HEK293 (cell line): ENCODE measurements around the gene RASL10A.

Source experiments
- CTCF ChIA-PET: fragments of 350-600 bp; formaldehyde crosslinking; extraction: SDS; loops from one replicate; lab custom pipeline; 2021; ENCODE audit warnings: antibody characterized with exemption; lab: Yijun Ruan, JAX
- POLR2A ChIA-PET: fragments of 300-600 bp; formaldehyde crosslinking; extraction: SDS; loops from one replicate; lab custom pipeline; 2020; ENCODE audit warnings: antibody characterized with exemption, inconsistent platforms; lab: Yijun Ruan, JAX
- H3K27ac ChIP-seq: fragments of 200-500 bp; sonication (Bioruptor generic); 2 replicates; pipeline ENCODE4 v1.5.1; 2014; ENCODE audit warnings: low read depth, low read length, control low read depth, inconsistent platforms; ENCODE audit errors: extremely low read depth
- H3K36me3 ChIP-seq, 2 experiments: fragments of 200-500 bp in 1 of 2; sonication (Bioruptor generic) in 1 of 2; 1 replicate in 1 of 2; 2 replicates in 1 of 2; pipeline ENCODE4 v1.5.1; 2014 to 2017; ENCODE audit warnings: inconsistent platforms in 2 of 2, low read length in 2 of 2; ENCODE audit not compliant: control insufficient read depth in 2 of 2, insufficient read depth in 1 of 2
- H3K4me1 ChIP-seq: fragments of 200-500 bp; sonication (Bioruptor generic); 2 replicates; pipeline ENCODE4 v1.5.1; 2014; ENCODE audit warnings: mild to moderate bottlenecking, low read length, inconsistent platforms; ENCODE audit not compliant: control insufficient read depth, insufficient read depth
- H3K4me3 ChIP-seq: 2 replicates; pipeline ENCODE4 v1.5.1; 2011; ENCODE audit warnings: low read depth, mild to moderate bottlenecking, control low read depth, low read length, moderate library complexity
- H3K9me3 ChIP-seq: fragments of 200-500 bp; sonication (Bioruptor generic); 2 replicates; pipeline ENCODE4 v1.5.1; 2014; ENCODE audit warnings: low read depth, low read length, inconsistent platforms; ENCODE audit not compliant: control insufficient read depth, insufficient read depth
- HOXC10 ChIP-seq: sonication (generic); formaldehyde crosslinking; IDR thresholded peaks from 2 replicates; pipeline ENCODE4 v1.8.1; 2023; ENCODE audit warnings: mild to moderate bottlenecking, missing genetic modification reagents
- PATZ1 ChIP-seq: fragments of 450-650 bp; formaldehyde crosslinking; IDR thresholded peaks from 2 replicates; pipeline ENCODE4 v1.5.1; 2016; ENCODE audit warnings: missing biosample characterization, missing genetic modification characterization
- PBX3 ChIP-seq: sonication (generic); formaldehyde crosslinking; IDR thresholded peaks from 2 replicates; pipeline ENCODE4 v1.8.1; 2022; ENCODE audit warnings: mild to moderate bottlenecking, moderate library complexity, missing genetic modification reagents
- TRIM28 ChIP-seq: IDR thresholded peaks from 2 replicates; pipeline ENCODE4 v1.6.1; 2011; ENCODE audit warnings: low read length, control low read depth, borderline replicate concordance
- ZBTB48 ChIP-seq: fragments of 450-650 bp; formaldehyde crosslinking; IDR thresholded peaks from 2 replicates; pipeline ENCODE4 v1.5.1; 2016; ENCODE audit warnings: missing biosample characterization, missing genetic modification characterization
- ZFP69B ChIP-seq: fragments of 450-650 bp; formaldehyde crosslinking; IDR thresholded peaks from 2 replicates; pipeline ENCODE4 v1.5.1; 2016; ENCODE audit warnings: missing biosample characterization, missing genetic modification characterization
- ZNF148 ChIP-seq: fragments of 450-650 bp; formaldehyde crosslinking; IDR thresholded peaks from 2 replicates; pipeline ENCODE4 v1.5.0; 2017; ENCODE audit warnings: missing biosample characterization, missing genetic modification characterization, borderline replicate concordance
- ZNF184 ChIP-seq: fragments of 450-650 bp; IDR thresholded peaks from 2 replicates; pipeline ENCODE4 v1.5.1; 2018; ENCODE audit warnings: missing biosample characterization, mild to moderate bottlenecking, missing genetic modification characterization
- ZNF221 ChIP-seq: fragments of 450-650 bp; formaldehyde crosslinking; IDR thresholded peaks from 2 replicates; pipeline ENCODE4 v1.5.1; 2017; ENCODE audit warnings: missing biosample characterization, missing genetic modification characterization, borderline replicate concordance
- ZNF239 ChIP-seq: fragments of 450-650 bp; formaldehyde crosslinking; IDR thresholded peaks from 2 replicates; pipeline ENCODE4 v1.5.1; 2016; ENCODE audit warnings: missing biosample characterization, missing genetic modification characterization
- ZNF341 ChIP-seq: fragments of 450-650 bp; formaldehyde crosslinking; IDR thresholded peaks from 2 replicates; pipeline ENCODE4; 2016; ENCODE audit warnings: low read depth, missing biosample characterization, missing genetic modification characterization
- ZNF48 ChIP-seq: fragments of 450-650 bp; formaldehyde crosslinking; IDR thresholded peaks from 2 replicates; pipeline ENCODE4 v1.5.1; 2016; ENCODE audit warnings: missing biosample characterization, missing genetic modification characterization
- ZNF510 ChIP-seq: fragments of 450-650 bp; formaldehyde crosslinking; IDR thresholded peaks from 2 replicates; pipeline ENCODE4 v1.5.1; 2018; ENCODE audit warnings: mild to moderate bottlenecking, missing genetic modification characterization, missing biosample characterization; ENCODE audit not compliant: insufficient replicate concordance
- ZNF521 ChIP-seq: fragments of 450-650 bp; formaldehyde crosslinking; IDR thresholded peaks from 2 replicates; pipeline ENCODE4 v1.5.1; 2017; ENCODE audit warnings: missing biosample characterization, mild to moderate bottlenecking, missing genetic modification characterization
- ZNF530 ChIP-seq: fragments of 450-650 bp; formaldehyde crosslinking; IDR thresholded peaks from 2 replicates; pipeline ENCODE4 v1.5.1; 2016; ENCODE audit warnings: low read depth, missing biosample characterization, missing genetic modification characterization
- ZNF571 ChIP-seq: fragments of 450-650 bp; formaldehyde crosslinking; IDR thresholded peaks from 2 replicates; pipeline ENCODE4 v1.5.0; 2017; ENCODE audit warnings: missing biosample characterization, missing genetic modification characterization
- ZNF621 ChIP-seq: fragments of 450-650 bp; formaldehyde crosslinking; IDR thresholded peaks from 2 replicates; pipeline ENCODE4 v1.5.1; 2017; ENCODE audit warnings: missing biosample characterization, missing genetic modification characterization
- ZNF843 ChIP-seq: fragments of 450-650 bp; formaldehyde crosslinking; IDR thresholded peaks from 2 replicates; pipeline ENCODE4 v1.5.1; 2016; ENCODE audit warnings: missing biosample characterization, missing genetic modification characterization
- ZSCAN23 ChIP-seq: fragments of 450-650 bp; formaldehyde crosslinking; IDR thresholded peaks from 2 replicates; pipeline ENCODE4 v1.5.1; 2016; ENCODE audit warnings: missing biosample characterization, missing genetic modification characterization
- ZSCAN4 ChIP-seq: fragments of 450-650 bp; formaldehyde crosslinking; IDR thresholded peaks from 2 replicates; pipeline ENCODE4 v1.5.1; 2017; ENCODE audit warnings: missing biosample characterization, missing genetic modification characterization
- TF ChIP-seq, protein P1 (sequence below): fragments of 450-650 bp; formaldehyde crosslinking; IDR thresholded peaks from 2 replicates; pipeline ENCODE4 v1.5.1; 2016; ENCODE audit warnings: missing biosample characterization, missing genetic modification characterization
- TF ChIP-seq, protein P2 (sequence below): fragments of 450-650 bp; formaldehyde crosslinking; IDR thresholded peaks from 2 replicates; pipeline ENCODE4 v1.5.1; 2016; ENCODE audit warnings: missing biosample characterization, missing genetic modification characterization
- TF ChIP-seq, protein P3 (sequence below): fragments of 450-650 bp; formaldehyde crosslinking; optimal IDR thresholded peaks from 2 replicates; pipeline ENCODE3; 2016; ENCODE audit warnings: missing biosample characterization, mild to moderate bottlenecking, missing genetic modification characterization
- TF ChIP-seq, protein P4 (sequence below): fragments of 450-650 bp; formaldehyde crosslinking; IDR thresholded peaks from 2 replicates; pipeline ENCODE4 v1.5.1; 2016; ENCODE audit warnings: missing biosample characterization, missing genetic modification characterization, low read depth

Gene RASL10A

GRCh38 chr22:29267858-29268510 lies 47.5 kb downstream of the RASL10A start, which contains the start of the genes EWSR1 and RHBDD3 (continued):
- TF ChIP-seq PATZ1 (peak; percentile 78), ZNF184 (tag by site-specific recombination) (peak; percentile 26; the same call in 1 of the 2 replicates), ZNF48 (tag by site-specific recombination) (no peak), ZNF148 (tag by site-specific recombination) (0 out of 2 replicates have a peak, but pooled peaks have one; percentile 21), ZNF239 (tag by site-specific recombination) (no peak), ZNF571 (tag by site-specific recombination) (no peak), ZSCAN4 (tag by site-specific recombination) (peak; percentile 46; the same call in 1 of the 2 replicates)
- TF ChIP-seq, protein P1, sequence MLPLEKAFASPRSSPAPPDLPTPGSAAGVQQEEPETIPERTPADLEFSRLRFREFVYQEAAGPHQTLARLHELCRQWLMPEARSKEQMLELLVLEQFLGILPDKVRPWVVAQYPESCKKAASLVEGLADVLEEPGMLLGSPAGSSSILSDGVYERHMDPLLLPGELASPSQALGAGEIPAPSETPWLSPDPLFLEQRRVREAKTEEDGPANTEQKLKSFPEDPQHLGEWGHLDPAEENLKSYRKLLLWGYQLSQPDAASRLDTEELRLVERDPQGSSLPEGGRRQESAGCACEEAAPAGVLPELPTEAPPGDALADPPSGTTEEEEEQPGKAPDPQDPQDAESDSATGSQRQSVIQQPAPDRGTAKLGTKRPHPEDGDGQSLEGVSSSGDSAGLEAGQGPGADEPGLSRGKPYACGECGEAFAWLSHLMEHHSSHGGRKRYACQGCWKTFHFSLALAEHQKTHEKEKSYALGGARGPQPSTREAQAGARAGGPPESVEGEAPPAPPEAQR: peak; percentile 45

DNA sequence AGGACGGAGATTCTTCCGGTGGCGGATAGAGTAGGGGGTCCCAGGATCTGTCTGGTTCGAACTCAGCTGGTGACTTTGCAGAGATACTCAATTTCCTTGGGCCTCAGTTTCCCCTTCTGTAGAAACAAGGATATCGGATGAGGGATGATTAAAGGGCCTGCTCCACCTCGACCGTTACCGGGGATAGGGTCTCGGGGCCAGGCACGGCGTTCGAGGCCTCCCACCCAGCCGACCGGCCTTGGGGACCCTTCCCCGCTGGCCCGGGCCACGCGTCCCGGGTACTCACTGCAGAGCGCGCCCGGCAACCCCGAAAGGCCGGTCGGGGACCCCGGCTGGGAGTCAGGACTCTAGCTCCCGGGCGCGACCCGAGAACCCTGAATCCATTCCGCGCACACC lies 48.0 kb downstream of the RASL10A start:
- peaks cover 9 to 74% of the 10 kb centered on the region in 2 experiments for H3K36me3 ChIP-seq
- peak overlapping the region; percentile 99 for H3K27ac ChIP-seq
- POLR2A ChIA-PET: interaction anchor here (1.0 to 2.2 kb wide), 4 partner anchors 9 to 121 kb away, joined by 3 to 8 read pairs (median 4); partner anchors contain the start of genes AP1B1 and EMID1
- peak overlapping the region; percentile 75 for H3K4me3 ChIP-seq
- CTCF ChIA-PET: interaction anchor here (0.7 kb wide), 1 partner anchor 619 kb away, joined by 3 read pairs; no protein-coding TSS in a partner anchor
- peaks cover 5% of the 10 kb centered on the region for H3K4me1 ChIP-seq
- no peaks in the 10 kb centered on the region for H3K9me3 ChIP-seq
- TF ChIP-seq PBX3 (CRISPR knock-in tag): no peak
- no peak for TF ChIP-seq TRIM28
- TF ChIP-seq ZNF510: no peak
- TF ChIP-seq, protein P2, sequence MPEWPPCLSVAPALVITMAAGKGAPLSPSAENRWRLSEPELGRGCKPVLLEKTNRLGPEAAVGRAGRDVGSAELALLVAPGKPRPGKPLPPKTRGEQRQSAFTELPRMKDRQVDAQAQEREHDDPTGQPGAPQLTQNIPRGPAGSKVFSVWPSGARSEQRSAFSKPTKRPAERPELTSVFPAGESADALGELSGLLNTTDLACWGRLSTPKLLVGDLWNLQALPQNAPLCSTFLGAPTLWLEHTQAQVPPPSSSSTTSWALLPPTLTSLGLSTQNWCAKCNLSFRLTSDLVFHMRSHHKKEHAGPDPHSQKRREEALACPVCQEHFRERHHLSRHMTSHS: no peak
- TF ChIP-seq ZNF184 (tag by site-specific recombination): no peak
- TF ChIP-seq ZNF521: no peak
- no peak for TF ChIP-seq ZBTB48 (tag by site-specific recombination)
- no peak for TF ChIP-seq HOXC10 (CRISPR knock-in tag)
- no peak for TF ChIP-seq ZNF341 (tag by site-specific recombination)
- TF ChIP-seq ZSCAN23 (tag by site-specific recombination): no peak
- no peak for TF ChIP-seq ZNF221 (tag by site-specific recombination)
- TF ChIP-seq, protein P3, sequence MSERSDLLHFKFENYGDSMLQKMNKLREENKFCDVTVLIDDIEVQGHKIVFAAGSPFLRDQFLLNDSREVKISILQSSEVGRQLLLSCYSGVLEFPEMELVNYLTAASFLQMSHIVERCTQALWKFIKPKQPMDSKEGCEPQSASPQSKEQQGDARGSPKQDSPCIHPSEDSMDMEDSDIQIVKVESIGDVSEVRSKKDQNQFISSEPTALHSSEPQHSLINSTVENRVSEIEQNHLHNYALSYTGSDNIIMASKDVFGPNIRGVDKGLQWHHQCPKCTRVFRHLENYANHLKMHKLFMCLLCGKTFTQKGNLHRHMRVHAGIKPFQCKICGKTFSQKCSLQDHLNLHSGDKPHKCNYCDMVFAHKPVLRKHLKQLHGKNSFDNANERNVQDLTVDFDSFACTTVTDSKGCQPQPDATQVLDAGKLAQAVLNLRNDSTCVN (tag by site-specific recombination): no peak
- TF ChIP-seq ZFP69B (tag by site-specific recombination): no peak
- TF ChIP-seq, protein P4, sequence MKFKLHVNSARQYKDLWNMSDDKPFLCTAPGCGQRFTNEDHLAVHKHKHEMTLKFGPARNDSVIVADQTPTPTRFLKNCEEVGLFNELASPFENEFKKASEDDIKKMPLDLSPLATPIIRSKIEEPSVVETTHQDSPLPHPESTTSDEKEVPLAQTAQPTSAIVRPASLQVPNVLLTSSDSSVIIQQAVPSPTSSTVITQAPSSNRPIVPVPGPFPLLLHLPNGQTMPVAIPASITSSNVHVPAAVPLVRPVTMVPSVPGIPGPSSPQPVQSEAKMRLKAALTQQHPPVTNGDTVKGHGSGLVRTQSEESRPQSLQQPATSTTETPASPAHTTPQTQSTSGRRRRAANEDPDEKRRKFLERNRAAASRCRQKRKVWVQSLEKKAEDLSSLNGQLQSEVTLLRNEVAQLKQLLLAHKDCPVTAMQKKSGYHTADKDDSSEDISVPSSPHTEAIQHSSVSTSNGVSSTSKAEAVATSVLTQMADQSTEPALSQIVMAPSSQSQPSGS: no peak
- no peak for TF ChIP-seq ZNF530 (tag by site-specific recombination)
- no peak for TF ChIP-seq ZNF843 (tag by site-specific recombination)
- no peak for TF ChIP-seq ZNF621 (tag by site-specific recombination)
